ENCODE measurements around the gene FAM240A.

Gene FAM240A

GRCh38 chr3:46670000-46670890 is 57.9 kb downstream of the FAM240A start:
- in situ Hi-C loops (cut with MboI; ENCODE audit: low pct_unique_long_range_greater_than_20kb, low sequenced_read_pairs) = no loop called here
- DNase-seq = no peak

DNA sequence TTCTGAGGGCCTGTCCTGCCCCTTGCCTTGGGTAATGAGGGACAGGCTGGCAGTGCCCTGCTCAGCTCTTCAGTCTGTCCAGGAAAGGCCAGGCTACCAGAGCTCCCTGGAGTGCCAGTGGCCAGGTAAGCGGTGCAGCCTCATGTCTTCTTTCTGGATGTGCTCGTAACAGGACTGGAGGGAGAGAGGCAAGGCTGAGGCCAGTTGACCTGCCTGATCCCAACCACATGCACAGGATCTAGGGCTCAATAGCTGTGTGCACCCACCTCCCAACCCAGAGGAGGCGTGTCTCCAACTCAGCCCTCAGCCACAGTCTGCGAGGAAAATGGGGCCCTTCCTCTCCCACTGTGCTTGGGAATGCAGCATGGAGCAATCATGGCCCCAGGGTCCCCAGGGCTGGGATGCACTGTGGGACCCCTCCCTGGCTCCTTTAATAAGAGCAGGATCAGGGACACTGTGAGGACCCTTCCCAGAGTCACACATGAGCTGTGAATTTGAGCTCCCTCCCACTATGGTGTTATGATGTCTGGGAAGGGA is 58.6 kb downstream of the FAM240A start:
- no peak for DNase-seq
- in situ Hi-C loops (cut with MboI; ENCODE audit: low pct_unique_long_range_greater_than_20kb, low sequenced_read_pairs) = no loop called here

- in situ Hi-C loops (cut with MboI; ENCODE audit: low pct_unique_long_range_greater_than_20kb, low sequenced_read_pairs) = no loop called here
- no peak for DNase-seq
Observed at GRCh38 chr3:46671541-46672348, 59.4 kb downstream of the FAM240A start.

GRCh38 chr3:46672349-46672695 is 60.0 kb downstream of the FAM240A start:
- DNase-seq = no peak
- in situ Hi-C loops (cut with MboI; ENCODE audit: low pct_unique_long_range_greater_than_20kb, low sequenced_read_pairs) = no loop called here

- no peak for DNase-seq
- in situ Hi-C loops (cut with MboI; ENCODE audit: low pct_unique_long_range_greater_than_20kb, low sequenced_read_pairs) = no loop called here
Observed at GRCh38 chr3:46673151-46674030, 61.1 kb downstream of the FAM240A start.

DNA sequence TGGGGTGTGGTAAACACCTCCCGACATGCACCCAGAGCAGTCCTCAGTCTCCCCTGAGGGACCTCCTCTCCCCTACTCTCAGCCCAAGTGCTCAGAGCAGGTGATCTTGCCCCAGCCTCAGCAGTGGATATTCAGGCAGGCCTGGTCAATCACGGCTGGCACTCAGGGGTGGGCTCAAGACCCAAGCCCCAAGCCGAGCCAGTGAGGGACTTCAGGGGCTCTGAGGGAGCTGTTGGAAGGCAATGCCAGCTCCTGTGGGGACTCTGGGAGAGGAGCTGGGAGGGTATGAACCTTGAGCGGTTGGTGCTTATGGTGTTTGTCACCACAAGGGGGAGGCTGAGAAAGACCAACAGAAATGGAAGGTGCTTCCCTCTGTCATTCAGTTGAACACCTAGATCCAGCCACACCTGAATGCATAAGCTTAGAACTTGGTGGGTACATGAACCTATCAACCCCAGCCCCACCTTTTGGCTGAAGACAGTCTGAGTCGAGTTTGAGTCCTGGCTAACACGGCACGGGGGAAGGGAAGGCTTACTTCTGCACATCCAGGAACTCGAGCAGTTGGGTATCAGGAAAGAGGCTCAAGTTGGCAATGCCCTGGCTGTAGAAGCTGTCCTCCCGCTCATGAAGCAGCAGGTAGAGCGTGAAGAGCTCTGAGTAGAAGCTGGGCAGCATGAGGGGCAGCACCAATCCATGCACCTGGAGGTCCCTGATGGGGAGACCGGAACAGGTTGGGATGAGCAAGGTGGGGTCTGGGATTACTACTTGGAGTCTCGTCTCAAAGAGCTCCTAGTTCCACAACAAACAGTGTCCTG is 61.9 kb downstream of the FAM240A start:
- no peak for DNase-seq
- in situ Hi-C loops (cut with MboI; ENCODE audit: low pct_unique_long_range_greater_than_20kb, low sequenced_read_pairs) = no loop called here

- in situ Hi-C loops (cut with MboI; ENCODE audit: low pct_unique_long_range_greater_than_20kb, low sequenced_read_pairs) = no loop called here
- DNase-seq = no peak
Observed at GRCh38 chr3:46675426-46675825, 63.1 kb downstream of the FAM240A start.

Measured in KBM-7 (cell line).